ENCODE data around the gene HLA-DQB2. TPM values are rescaled to one million over a fixed set of nuclear protein-coding genes. Genes with fewer than 3 reads are reported as not detected.
"Not testable (repeated sequence)": the region's sequence is repeated elsewhere in the genome, so short reads cannot be mapped to it uniquely, and the experiment has no call there.

The HLA-DQB2 gene
- total RNA-seq, 1 experiment from 2014 or later = not detected

DNA sequence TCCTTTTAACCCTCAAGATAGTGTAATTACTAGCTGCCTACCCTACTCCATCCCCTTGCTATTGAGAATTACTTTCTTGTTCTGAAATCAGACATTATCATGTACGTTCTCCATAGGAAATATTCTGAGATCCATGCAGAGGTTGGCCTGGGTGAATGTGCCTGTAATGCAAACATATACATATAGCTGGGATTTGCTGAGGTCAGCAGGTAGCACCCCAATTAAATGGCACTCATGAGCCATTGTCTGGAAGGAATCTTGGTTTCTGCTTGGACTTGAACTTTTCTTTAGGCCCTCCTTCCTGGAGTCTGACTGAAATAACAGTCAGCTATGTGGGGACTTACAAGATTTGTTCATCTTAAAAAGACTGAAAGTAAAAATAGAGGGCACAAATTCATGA is 3.7 kb downstream of the HLA-DQB2 start:
- ChIA-PET CTCF (no interaction called here), POLR2A (no interaction called here)
- Histone ChIP-seq H3K4me1 (ENCODE audit: control insufficient read depth, insufficient read depth, low read length) (no peaks in the 10 kb centered on the region), H3K27ac (ENCODE audit: low read length) (no peak overlapping the region), H3K27me3 (ENCODE audit: control insufficient read depth, insufficient read depth, low read length) (peaks cover 8% of the 10 kb centered on the region), H3K36me3 (ENCODE audit: control insufficient read depth, insufficient read depth, low read length) (no peaks in the 10 kb centered on the region), H3K9me3 (ENCODE audit: control insufficient read depth, insufficient read depth, low read depth, low read length) (no peaks in the 10 kb centered on the region), H3K4me3 (ENCODE audit: low read depth in 2 of 2, low read length in 2 of 2) (no peak overlapping the region)
- intact Hi-C loops (cut with micrococcal nuclease; ENCODE audit: unreplicated experiment) (no loop called here), in situ Hi-C loops (cut with HindIII; ENCODE audit: low pct_unique_long_range_greater_than_20kb, low sequenced_read_pairs) (no loop called here)
- DNase-seq (ENCODE audit: low read depth, low spot score) (no peak), ATAC-seq (no peak)
- TF ChIP-seq, protein P1, sequence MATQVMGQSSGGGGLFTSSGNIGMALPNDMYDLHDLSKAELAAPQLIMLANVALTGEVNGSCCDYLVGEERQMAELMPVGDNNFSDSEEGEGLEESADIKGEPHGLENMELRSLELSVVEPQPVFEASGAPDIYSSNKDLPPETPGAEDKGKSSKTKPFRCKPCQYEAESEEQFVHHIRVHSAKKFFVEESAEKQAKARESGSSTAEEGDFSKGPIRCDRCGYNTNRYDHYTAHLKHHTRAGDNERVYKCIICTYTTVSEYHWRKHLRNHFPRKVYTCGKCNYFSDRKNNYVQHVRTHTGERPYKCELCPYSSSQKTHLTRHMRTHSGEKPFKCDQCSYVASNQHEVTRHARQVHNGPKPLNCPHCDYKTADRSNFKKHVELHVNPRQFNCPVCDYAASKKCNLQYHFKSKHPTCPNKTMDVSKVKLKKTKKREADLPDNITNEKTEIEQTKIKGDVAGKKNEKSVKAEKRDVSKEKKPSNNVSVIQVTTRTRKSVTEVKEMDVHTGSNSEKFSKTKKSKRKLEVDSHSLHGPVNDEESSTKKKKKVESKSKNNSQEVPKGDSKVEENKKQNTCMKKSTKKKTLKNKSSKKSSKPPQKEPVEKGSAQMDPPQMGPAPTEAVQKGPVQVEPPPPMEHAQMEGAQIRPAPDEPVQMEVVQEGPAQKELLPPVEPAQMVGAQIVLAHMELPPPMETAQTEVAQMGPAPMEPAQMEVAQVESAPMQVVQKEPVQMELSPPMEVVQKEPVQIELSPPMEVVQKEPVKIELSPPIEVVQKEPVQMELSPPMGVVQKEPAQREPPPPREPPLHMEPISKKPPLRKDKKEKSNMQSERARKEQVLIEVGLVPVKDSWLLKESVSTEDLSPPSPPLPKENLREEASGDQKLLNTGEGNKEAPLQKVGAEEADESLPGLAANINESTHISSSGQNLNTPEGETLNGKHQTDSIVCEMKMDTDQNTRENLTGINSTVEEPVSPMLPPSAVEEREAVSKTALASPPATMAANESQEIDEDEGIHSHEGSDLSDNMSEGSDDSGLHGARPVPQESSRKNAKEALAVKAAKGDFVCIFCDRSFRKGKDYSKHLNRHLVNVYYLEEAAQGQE (IDR thresholded peaks at IDR 0.05; ENCODE audit: insufficient read depth in 1 of 2, low read depth in 2 of 2, low read length in 1 of 2) = no peak
- TF ChIP-seq TCF7L2 (IDR thresholded peaks at IDR 0.05; ENCODE audit: low read depth, low read length) (no peak), POLR2AphosphoS5 (IDR thresholded peaks at IDR 0.05; ENCODE audit: low read depth, low read length) (no peak), SIN3A (IDR thresholded peaks at IDR 0.05; ENCODE audit: borderline replicate concordance, insufficient read depth, low read depth, low read length) (no peak)
- TF ChIP-seq, protein P2, sequence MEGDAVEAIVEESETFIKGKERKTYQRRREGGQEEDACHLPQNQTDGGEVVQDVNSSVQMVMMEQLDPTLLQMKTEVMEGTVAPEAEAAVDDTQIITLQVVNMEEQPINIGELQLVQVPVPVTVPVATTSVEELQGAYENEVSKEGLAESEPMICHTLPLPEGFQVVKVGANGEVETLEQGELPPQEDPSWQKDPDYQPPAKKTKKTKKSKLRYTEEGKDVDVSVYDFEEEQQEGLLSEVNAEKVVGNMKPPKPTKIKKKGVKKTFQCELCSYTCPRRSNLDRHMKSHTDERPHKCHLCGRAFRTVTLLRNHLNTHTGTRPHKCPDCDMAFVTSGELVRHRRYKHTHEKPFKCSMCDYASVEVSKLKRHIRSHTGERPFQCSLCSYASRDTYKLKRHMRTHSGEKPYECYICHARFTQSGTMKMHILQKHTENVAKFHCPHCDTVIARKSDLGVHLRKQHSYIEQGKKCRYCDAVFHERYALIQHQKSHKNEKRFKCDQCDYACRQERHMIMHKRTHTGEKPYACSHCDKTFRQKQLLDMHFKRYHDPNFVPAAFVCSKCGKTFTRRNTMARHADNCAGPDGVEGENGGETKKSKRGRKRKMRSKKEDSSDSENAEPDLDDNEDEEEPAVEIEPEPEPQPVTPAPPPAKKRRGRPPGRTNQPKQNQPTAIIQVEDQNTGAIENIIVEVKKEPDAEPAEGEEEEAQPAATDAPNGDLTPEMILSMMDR (IDR thresholded peaks at IDR 0.05) = no peak
- BruUV-seq (replicated peaks) = no TSS peak

DNA sequence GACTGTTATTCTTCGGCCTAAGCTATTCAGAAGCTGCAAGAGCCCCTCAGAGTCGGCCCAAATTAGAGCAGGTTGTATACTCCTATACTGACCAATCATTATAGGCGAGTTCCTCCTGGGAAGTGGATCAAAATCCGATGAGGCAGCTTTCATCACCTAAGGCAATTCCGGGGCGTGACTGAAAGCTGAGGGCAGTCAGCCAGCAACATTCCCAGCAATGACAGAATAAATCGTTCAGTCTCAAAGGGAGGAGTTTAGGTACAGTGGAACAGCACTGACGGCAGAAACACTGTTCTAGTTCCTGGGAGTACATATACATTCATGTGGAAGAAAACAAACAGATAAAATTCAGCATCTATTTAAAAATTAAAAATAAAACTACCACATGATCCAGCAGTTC is 10.8 kb downstream of the HLA-DQB2 start:
- Histone ChIP-seq H3K27me3 (ENCODE audit: control insufficient read depth, insufficient read depth, low read length) (peaks cover 28% of the 10 kb centered on the region), H3K4me1 (ENCODE audit: control insufficient read depth, insufficient read depth, low read length) (no peaks in the 10 kb centered on the region), H3K36me3 (ENCODE audit: control insufficient read depth, insufficient read depth, low read length) (no peaks in the 10 kb centered on the region), H3K4me3 (ENCODE audit: low read depth in 2 of 2, low read length in 2 of 2) (no peak overlapping the region), H3K27ac (ENCODE audit: low read length) (no peak overlapping the region), H3K9me3 (ENCODE audit: control insufficient read depth, insufficient read depth, low read depth, low read length) (no peaks in the 10 kb centered on the region)
- CTCF ChIA-PET = no interaction called here
- intact Hi-C loops (cut with micrococcal nuclease; ENCODE audit: unreplicated experiment) (no loop called here), in situ Hi-C loops (cut with HindIII; ENCODE audit: low pct_unique_long_range_greater_than_20kb, low sequenced_read_pairs) (no loop called here)
- ATAC-seq (no peak), DNase-seq (ENCODE audit: low read depth, low spot score) (no peak)
- BruUV-seq (replicated peaks) = no TSS peak
- POLR2A ChIA-PET = no interaction called here
- TF ChIP-seq TCF7L2 (IDR thresholded peaks at IDR 0.05; ENCODE audit: low read depth, low read length) (no peak), SIN3A (IDR thresholded peaks at IDR 0.05; ENCODE audit: borderline replicate concordance, insufficient read depth, low read depth, low read length) (no peak), POLR2AphosphoS5 (IDR thresholded peaks at IDR 0.05; ENCODE audit: low read depth, low read length) (no peak)
- TF ChIP-seq, protein P1 (IDR thresholded peaks at IDR 0.05; ENCODE audit: insufficient read depth in 1 of 2, low read depth in 2 of 2, low read length in 1 of 2) = no peak
- TF ChIP-seq, protein P2 (IDR thresholded peaks at IDR 0.05) = no peak

DNA sequence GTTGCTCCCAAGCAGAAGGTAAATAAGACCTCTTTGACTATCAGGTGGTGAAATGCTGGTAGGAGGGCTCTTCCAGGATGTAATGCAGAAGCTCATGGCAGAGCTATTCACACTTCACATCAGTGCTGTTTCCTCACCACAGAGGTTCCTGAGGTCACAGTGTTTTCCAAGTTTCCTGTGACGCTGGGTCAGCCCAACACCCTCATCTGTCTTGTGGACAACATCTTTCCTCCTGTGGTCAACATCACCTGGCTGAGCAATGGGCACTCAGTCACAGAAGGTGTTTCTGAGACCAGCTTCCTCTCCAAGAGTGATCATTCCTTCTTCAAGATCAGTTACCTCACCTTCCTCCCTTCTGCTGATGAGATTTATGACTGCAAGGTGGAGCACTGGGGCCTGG is 17.7 kb downstream of the HLA-DQB2 start:
- ATAC-seq; in situ Hi-C loops (cut with HindIII; ENCODE audit: low pct_unique_long_range_greater_than_20kb, low sequenced_read_pairs); BruUV-seq (replicated peaks): not testable (repeated sequence)

More for the DNA sequence above, 17.7 kb downstream of the HLA-DQB2 start:
- H3K9me3 ChIP-seq (ENCODE audit: control insufficient read depth, insufficient read depth, low read depth, low read length); H3K36me3 ChIP-seq (ENCODE audit: control insufficient read depth, insufficient read depth, low read length); CTCF ChIA-PET; H3K4me3 ChIP-seq (ENCODE audit: low read depth in 2 of 2, low read length in 2 of 2); POLR2A ChIA-PET; H3K4me1 ChIP-seq (ENCODE audit: control insufficient read depth, insufficient read depth, low read length); H3K27ac ChIP-seq (ENCODE audit: low read length); DNase-seq (ENCODE audit: low read depth, low spot score); intact Hi-C loops (cut with micrococcal nuclease; ENCODE audit: unreplicated experiment): not testable (repeated sequence)
- H3K27me3 ChIP-seq (ENCODE audit: control insufficient read depth, insufficient read depth, low read length) = peaks cover 23% of the 10 kb centered on the region

All from Panc1 (cell line).